CD4-positive, alpha-beta T cell treated with Interleukin-15 for 4 hours (primary cell): ENCODE measurements around the gene DNAH1.
"Not testable (repeated sequence)": the region's sequence is repeated elsewhere in the genome, so short reads cannot be mapped to it uniquely, and the experiment has no call there.

ENCODE experiments used
- DNase-seq: peaks from one replicate; pipeline ENCODE4 v3.0.0-alpha.2; 2020; ENCODE audit warnings: low spot score

Gene DNAH1

DNA sequence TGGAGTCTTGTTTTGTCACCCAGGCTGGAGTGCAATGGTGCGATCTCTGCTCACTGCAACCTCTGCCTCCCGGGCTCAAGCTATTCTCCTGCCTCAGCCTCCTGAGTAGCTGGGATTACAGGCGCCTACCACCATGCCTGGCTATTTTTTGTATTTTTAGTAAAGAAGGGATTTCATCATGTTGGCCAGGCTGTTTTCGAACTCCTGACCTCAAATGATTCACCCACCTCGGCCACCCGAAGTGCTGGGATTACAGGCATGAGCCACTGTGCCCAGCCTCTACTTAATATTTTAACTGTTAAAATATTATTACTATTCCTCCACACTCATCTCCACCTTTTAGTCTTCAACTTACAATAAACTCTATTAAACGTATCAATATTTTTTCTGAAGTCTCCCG is 22.0 kb downstream of the DNAH1 start:
- not testable (repeated sequence) for DNase-seq

DNA sequence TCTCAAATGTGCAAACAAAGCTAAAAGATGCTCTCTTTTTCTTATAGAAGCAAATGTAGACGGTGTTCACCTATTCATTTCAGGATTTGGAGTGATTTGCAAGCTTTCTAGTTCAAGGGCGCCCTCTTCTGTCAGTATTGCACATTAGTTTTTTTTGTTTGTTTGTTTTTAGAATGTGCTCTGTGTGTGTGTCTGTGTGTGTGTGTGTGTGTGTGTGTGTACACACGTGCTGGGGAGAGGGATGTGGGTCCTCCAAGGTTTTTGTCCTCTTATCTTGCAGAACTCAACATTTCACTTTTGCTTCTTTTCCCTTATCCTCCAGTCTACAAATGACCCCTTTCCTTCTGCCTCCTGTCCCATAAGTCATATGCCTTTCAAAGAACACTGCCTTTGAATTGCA is 23.5 kb downstream of the DNAH1 start:
- DNase-seq = peak; percentile 81

- DNase-seq = no peak
These were observed 25.0 kb downstream of the DNAH1 start for GRCh38 chr3:52341123-52341522.

- DNase-seq = no peak
These were observed 28.0 kb downstream of the DNAH1 start for GRCh38 chr3:52343946-52344600.

DNA sequence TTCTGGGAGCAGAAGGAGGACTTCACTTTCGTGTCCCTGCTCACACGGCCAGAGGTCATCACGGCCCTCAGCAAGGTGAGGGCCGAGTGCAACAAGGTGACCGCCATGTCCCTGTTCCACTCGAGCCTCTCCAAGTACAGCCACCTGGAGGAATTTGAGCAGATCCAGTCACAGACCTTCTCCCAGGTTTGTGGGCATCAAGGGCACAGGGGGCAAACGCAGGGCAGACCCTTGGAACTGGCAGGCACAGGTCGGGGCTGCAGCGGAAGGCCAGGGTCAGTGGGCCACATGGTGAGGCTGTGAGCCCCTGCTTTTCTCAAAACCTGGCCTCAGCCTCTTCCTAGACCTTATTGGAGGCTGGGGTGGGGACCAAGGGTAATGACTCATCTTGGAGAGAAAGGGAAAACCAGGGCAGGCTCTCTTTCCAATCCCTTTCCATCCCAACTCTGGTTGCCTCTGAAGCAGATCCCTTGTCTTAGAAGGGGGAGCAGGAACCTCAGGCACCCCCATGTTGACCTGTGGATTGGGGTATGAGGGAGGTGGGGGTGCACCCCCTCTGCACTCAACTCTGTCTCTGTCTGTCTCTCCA is 29.5 kb downstream of the DNAH1 start:
- DNase-seq = no peak

GRCh38 chr3:52346623-52347530 is 30.8 kb downstream of the DNAH1 start:
- no peak for DNase-seq

DNA sequence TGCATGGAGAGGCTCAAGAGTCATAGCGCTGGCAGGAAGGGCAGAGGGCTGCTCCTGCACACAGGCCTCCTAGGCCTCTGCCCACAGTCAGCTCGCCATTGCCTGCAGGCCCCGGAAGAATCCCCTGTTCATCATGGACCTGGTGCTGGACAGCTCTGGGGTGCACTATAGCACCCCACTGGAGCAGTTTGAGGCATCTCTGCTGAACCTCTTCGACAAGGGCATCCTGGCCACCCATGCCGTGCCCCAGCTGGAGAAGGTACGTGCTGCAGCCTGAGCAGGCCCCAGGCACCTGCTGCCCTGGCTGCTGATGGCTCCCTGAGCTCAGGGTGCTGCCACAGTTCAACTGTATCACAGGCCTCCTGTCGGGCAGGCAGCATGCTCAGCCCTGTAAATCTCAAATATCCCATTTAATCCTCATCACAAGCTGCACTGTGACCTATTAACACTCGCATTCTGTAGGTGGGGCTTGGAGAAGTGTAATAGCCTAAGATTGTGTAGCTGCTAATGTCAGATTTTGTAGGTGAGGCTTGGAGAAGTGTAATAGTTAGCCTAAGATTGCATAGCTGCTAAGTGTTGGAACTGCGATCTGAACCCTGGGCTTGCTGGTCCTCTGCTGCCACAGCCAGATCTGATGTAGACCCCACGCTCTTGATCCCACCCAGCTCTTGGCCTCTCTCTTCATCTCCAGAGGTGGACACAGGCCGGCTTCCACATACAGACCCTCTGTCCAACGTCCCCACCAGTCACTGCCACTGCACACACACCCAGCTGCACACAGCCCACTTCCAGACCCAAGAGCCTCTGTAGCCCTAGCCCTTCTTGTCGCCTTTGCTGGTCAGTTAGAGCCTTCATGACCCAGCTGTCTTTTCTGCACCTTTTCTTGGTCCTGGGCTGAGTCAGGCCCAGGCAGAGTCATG is 31.9 kb downstream of the DNAH1 start:
- DNase-seq = no peak

GRCh38 chr3:52349131-52349530 is 33.0 kb downstream of the DNAH1 start:
- DNase-seq = no peak

- DNase-seq = no peak
These were observed 33.7 kb downstream of the DNAH1 start for GRCh38 chr3:52349611-52350395.

GRCh38 chr3:52350416-52350815 is 34.3 kb downstream of the DNAH1 start:
- DNase-seq = no peak

DNA sequence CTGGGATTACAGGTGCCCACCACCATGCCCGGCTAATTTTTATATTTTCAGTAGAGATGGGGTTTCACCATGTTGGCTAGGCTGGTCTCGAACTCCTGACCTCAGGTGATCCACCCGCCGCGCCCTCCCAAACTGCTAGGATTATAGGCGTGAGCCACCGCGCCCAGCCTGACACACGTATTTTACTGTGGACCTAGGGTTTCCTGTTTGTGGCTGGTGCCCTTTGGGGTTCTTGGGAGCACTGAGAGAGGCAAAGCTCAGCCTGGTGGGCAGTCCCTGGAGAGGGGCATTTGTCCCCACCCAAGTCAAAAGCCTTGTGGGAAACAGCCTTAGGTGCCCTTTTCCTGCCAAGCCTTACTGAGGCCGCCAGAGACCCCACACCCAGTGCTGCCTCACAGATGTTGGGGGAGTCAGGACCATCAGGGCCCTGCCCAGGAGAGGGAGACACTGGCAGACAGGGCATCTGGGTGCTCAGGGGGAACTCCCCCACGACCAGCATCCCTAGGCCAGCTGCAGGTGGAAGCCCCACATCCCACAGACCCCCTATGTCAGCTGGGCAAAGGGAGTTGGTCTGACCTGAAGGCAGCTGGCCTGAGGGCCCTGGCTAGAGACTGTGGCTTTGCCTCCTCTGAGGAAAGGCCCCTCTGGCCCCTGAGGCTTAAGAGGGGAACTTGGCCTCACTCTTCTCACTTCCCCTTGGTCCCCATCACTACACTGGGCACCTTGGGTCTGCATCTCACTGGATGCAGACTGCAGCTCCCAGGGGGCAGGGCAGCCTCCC is 35.1 kb downstream of the DNAH1 start:
- DNase-seq = no peak

GRCh38 chr3:52351762-52352368 is 35.7 kb downstream of the DNAH1 start:
- DNase-seq = no peak

DNA sequence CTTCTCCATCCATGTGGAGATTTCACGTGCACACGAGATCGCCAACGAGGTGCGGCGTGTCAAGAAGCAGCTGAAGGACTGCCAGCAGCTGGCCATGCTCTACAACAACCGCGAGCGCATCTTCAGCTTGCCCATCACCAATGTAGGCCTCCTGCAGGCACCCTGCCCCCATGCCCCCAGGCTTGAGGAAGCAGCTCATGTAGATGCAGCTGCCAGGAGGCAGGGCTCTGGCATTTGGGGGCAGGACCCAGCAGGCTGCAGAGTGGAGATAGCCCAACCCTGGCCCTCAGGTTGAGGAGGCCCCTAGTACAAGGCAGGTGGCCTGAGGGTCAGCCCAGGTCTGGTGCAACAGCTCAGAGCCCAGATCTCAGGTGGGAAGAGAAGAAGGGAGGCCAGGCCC is 36.4 kb downstream of the DNAH1 start:
- no peak for DNase-seq

- DNase-seq = no peak
These were observed 37.3 kb downstream of the DNAH1 start for GRCh38 chr3:52353291-52353855.

- DNase-seq = no peak
These were observed 38.6 kb downstream of the DNAH1 start for GRCh38 chr3:52354676-52355075.

- DNase-seq = no peak
These were observed 39.4 kb downstream of the DNAH1 start for GRCh38 chr3:52355526-52355925.

GRCh38 chr3:52356126-52356525 is 40.0 kb downstream of the DNAH1 start:
- no peak for DNase-seq

DNA sequence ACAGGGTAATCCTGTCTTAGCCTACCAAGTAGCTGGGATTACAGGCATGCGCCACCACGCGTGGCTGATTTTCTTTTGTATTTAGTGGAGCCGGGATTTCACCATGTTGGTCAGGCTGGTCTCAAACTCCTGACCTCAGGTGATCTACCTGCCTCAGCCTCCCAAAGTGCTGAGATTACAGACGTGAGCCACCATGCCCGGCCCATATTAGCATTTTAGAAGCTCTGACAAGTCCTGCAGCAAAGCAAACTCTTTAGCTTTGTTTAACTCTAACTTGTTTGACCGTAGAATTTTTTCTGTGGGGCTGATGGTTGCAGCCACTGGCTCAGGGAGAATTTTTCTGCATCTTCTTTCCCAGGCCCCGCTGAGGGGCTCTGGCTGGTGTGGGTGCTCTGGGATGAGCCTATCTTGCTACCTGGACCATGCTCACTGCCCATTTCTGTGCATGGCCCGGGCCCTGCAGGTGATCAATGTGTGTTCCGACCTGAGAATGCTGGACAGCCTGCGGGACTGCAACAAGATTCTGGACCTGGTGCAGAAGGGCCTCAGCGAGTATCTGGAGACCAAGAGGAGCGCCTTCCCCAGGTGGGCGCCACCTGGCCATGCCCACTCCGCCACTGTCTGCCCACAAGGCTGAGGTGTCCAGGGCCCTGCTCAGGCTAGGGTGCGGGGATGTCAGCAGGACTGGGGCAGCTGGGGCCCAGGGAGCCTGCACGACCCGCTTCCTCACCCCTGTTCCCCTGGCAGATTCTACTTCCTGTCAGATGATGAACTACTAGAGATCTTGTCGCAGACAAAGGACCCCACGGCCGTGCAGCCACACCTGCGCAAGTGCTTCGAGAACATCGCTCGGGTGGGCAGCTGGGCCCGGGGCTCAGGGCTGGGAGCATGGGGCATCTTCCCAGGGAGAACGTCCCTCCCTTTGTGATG is 41.3 kb downstream of the DNAH1 start:
- DNase-seq = no peak
